ENCODE data around the gene MBNL2. TPM values are rescaled to one million over a fixed set of nuclear protein-coding genes. Genes with fewer than 3 reads are reported as not detected.

MBNL2 gene
- total RNA-seq, 1 experiment from 2014 or later: 0.17 TPM

DNA sequence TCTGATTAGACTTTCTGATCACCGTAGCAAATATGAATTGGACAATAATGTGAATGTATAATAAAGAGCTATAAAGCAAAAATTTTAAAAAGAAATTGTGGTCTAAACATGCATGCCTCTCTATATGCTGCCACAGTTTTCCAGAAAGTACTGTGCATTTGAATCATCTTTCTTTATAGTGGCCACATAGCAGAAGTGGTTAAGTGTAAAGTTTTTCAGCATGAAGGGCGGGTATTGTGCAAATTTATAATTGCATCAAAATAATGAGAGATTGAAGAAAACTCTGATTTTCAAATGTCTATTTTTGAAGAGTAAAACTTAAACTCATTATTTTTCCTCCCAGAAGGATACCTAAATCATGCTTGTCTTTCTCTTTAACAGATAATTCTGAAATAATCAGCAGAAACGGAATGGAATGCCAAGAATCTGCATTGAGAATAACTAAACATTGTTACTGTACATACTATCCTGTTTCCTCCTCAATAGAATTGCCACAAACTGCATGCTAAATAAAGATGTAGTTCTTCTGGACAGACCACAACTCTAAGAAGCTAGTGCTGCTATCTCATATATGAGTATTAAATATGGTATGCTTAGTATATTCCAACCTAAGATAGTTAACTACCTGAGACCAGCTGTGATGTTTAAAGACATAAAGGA is 168.9 kb downstream of the MBNL2 start:
- no peak overlapping the region for H2BK120ac ChIP-seq (ENCODE audit: low read depth, low read length, poor library complexity, severe bottlenecking)
- Mint-ChIP-seq H3K27ac (no peak overlapping the region), H3K4me3 (no peak overlapping the region), H3K36me3 (ENCODE audit: insufficient read depth in 1 of 3, low read depth in 3 of 3) (no peaks in the 10 kb centered on the region), H3K9me3 (no peaks in the 10 kb centered on the region), H3K27me3 (ENCODE audit: low read depth) (no peaks in the 10 kb centered on the region; the same call in 1 of the 2 replicates), H3K4me1 (no peaks in the 10 kb centered on the region)
- H2BK15ac ChIP-seq (ENCODE audit: low read depth, low read length): no peak overlapping the region
- H2BK12ac ChIP-seq (ENCODE audit: insufficient read length, low read depth, low read length): no peak overlapping the region
- no peaks in the 10 kb centered on the region for H3K27me3 ChIP-seq (ENCODE audit: insufficient read depth, low read length)
- WGBS (ENCODE audit: extremely low coverage, insufficient read length, low lambda C conversion rate): no CpG with 5 or more reads among the region's 3 CpGs
- H3K14ac ChIP-seq (ENCODE audit: insufficient read depth, low read length): no peak overlapping the region
- no peaks in the 10 kb centered on the region for H3K79me1 ChIP-seq (ENCODE audit: insufficient read depth, low read depth, low read length, poor library complexity, severe bottlenecking)
- no peak overlapping the region for H2BK20ac ChIP-seq (ENCODE audit: low read depth, low read length, poor library complexity, severe bottlenecking)
- H3T11ph ChIP-seq (ENCODE audit: low read length): no peak overlapping the region
- no peaks in the 10 kb centered on the region for H4K20me1 ChIP-seq (ENCODE audit: control insufficient read depth, insufficient read depth, insufficient read length)
- H3K23me2 ChIP-seq (ENCODE audit: insufficient read length, low read depth, low read length, poor library complexity, severe bottlenecking): no peaks in the 10 kb centered on the region
- no peak overlapping the region for H4K8ac ChIP-seq (replicated peaks; ENCODE audit: insufficient read length, low read depth, low read length)
- H3K9me3 ChIP-seq (ENCODE audit: control insufficient read depth, low read depth, low read length): no peaks in the 10 kb centered on the region
- DNase-seq: no peak
- H2AK5ac ChIP-seq (ENCODE audit: insufficient read length, low read length): no peak overlapping the region
- H3K56ac ChIP-seq (ENCODE audit: insufficient read length, low read depth, low read length): no peak overlapping the region
- H3K4ac ChIP-seq (ENCODE audit: low read depth, low read length): no peak overlapping the region
- no peaks in the 10 kb centered on the region for H3K79me2 ChIP-seq (ENCODE audit: insufficient read depth, low read length)
- no peak overlapping the region for H4K91ac ChIP-seq (ENCODE audit: insufficient read length, low read depth, low read length)
- H3K18ac ChIP-seq (ENCODE audit: insufficient read length, low read depth, low read length): no peak overlapping the region
- H2AFZ ChIP-seq (ENCODE audit: low read length): no peak overlapping the region
- H4K5ac ChIP-seq (ENCODE audit: insufficient read length, low read depth, low read length): no peak overlapping the region
- no peak overlapping the region for H2BK5ac ChIP-seq (ENCODE audit: insufficient read length, low read length)
- H3K27ac ChIP-seq (ENCODE audit: insufficient read length, low read depth, low read length): no peak overlapping the region
- no peak overlapping the region for H3K4me2 ChIP-seq (ENCODE audit: insufficient read depth, insufficient read length, low read length)
- no peaks in the 10 kb centered on the region for H3K4me1 ChIP-seq (ENCODE audit: insufficient read depth, low read length)
- H3K23ac ChIP-seq (ENCODE audit: insufficient read length, low read depth, low read length): no peak overlapping the region
- H3K9ac ChIP-seq (ENCODE audit: extremely low read depth, insufficient read length, low read length): no peak overlapping the region
- TF ChIP-seq CTCF (conservative IDR thresholded peaks at IDR 0.05): no peak

Measured in H9 (cell line).